ENCODE data around the gene IL22.

The IL22 gene, protein sequence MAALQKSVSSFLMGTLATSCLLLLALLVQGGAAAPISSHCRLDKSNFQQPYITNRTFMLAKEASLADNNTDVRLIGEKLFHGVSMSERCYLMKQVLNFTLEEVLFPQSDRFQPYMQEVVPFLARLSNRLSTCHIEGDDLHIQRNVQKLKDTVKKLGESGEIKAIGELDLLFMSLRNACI

DNA sequence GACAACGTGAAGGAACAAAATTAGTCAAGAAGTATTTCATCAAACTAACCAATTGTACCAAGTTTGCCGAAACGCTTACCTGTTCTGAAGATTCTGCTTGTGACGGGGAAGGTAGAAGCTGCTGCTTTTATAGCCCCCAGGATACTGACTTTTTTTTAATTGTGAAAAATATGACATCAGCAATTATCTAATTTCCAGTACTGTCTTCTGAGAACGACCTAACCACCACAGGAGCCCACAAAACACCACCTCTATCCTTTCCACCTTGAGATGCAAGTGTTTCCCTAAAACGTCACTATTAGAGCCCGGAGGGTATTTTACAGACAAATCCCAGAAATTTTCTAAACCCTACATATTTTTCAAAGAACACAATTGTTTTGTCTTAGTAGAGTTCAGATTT is at the start of gene IL22:
IL22 (minus strand) TSS at position 101 of the 400 bp plus-strand sequence. CDS start 156 bp downstream, outside the sequence.
- Mint-ChIP-seq H3K4me3 (no peak within 1 kb of the TSS), H3K27me3 (peaks cover 41% of the 10 kb centered on the region), H3K4me1 (no peaks in the 10 kb centered on the region), H3K9me3 (no peaks in the 10 kb centered on the region), H3K36me3 (no peaks in the 10 kb centered on the region), H3K27ac (no peak within 1 kb of the TSS)
- CTCF ChIA-PET: interaction anchor here (1.4 kb wide), 1 partner anchor 25 kb away, joined by 3 read pairs; no protein-coding TSS in a partner anchor
- DNase-seq: no peak

DNA sequence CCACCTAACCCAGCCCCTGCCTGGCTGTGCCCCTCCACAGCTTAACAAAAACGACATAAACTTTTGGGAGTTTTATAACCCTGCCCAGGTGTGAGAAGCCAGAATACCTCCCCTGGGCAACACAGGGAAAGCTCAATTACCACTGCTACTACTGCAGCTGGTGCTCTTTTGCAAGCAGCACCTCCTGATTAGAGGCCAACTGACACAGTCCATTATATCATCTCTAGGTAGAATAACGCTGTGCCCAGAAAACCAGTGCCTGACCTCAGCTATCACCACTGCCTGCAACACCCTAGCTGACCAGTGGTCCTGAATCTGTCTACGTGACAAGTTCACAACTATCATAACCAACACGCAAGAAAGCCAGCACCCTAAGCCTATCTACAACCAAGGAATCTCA is 44.5 kb upstream of the IL22 start:
- no peak overlapping the region for H3K27ac Mint-ChIP-seq
- no peak overlapping the region for H3K4me3 Mint-ChIP-seq
- no peak for DNase-seq
- CTCF ChIA-PET: interaction anchor here (1.2 to 1.3 kb wide), 2 partner anchors 18 to 62 kb away, joined by 3 to 4 read pairs; no protein-coding TSS in a partner anchor
- H3K27me3 Mint-ChIP-seq: no peaks in the 10 kb centered on the region
- peaks cover 57% of the 10 kb centered on the region for H3K36me3 Mint-ChIP-seq
- H3K4me1 Mint-ChIP-seq: no peaks in the 10 kb centered on the region
- peaks cover 6% of the 10 kb centered on the region for H3K9me3 Mint-ChIP-seq

DNA sequence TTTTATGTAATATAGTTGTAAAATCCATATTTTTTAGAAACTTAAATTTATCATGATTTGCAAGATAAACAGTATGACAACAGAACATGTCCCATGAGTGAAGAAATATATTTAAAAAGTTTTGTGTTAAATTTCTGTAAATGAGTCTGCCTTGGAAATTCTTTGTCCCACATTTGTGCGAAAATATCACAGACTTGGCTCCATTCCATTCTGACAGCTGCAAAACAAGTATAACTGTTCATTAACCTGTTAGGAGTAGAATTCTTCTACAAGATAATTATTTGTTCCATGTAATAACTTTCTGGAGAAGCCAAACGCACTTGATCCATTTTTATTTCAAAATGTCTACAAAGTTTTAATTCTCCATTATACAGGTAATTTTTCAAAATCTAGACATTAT is 40.8 kb upstream of the IL22 start:
- no peak overlapping the region for H3K4me3 Mint-ChIP-seq
- CTCF ChIA-PET: no interaction called here
- H3K27ac Mint-ChIP-seq: no peak overlapping the region
- DNase-seq: no peak
- peaks cover 28% of the 10 kb centered on the region for H3K36me3 Mint-ChIP-seq
- no peaks in the 10 kb centered on the region for H3K27me3 Mint-ChIP-seq
- peaks cover 2% of the 10 kb centered on the region for H3K9me3 Mint-ChIP-seq
- peaks cover 20% of the 10 kb centered on the region for H3K4me1 Mint-ChIP-seq

DNA sequence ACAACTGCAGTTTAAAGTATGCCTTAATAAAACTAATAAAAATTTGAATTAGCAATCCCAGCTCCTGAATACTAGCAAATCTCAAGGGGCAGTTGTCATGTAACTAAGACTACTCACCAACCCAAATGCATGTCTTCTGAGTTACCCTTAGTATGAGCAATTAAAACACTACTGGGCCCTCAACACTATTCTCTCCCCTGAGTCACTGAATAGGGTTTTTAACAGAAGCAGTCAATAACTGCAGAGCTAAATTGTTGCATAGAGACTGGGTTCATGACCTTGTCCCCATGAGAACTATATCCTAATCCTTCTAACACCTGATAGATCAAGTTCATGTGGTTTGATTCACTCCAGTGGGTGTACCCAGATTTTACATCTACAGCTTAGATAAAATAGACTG is 39.9 kb upstream of the IL22 start:
- no peak overlapping the region for H3K4me3 Mint-ChIP-seq
- CTCF ChIA-PET: interaction anchor here (1.1 kb wide), 1 partner anchor 23 kb away, joined by 4 read pairs; no protein-coding TSS in a partner anchor
- H3K9me3 Mint-ChIP-seq: peaks cover 3% of the 10 kb centered on the region
- peaks cover 24% of the 10 kb centered on the region for H3K36me3 Mint-ChIP-seq
- DNase-seq: no peak
- H3K27me3 Mint-ChIP-seq: no peaks in the 10 kb centered on the region
- no peak overlapping the region for H3K27ac Mint-ChIP-seq
- H3K4me1 Mint-ChIP-seq: peaks cover 27% of the 10 kb centered on the region

DNA sequence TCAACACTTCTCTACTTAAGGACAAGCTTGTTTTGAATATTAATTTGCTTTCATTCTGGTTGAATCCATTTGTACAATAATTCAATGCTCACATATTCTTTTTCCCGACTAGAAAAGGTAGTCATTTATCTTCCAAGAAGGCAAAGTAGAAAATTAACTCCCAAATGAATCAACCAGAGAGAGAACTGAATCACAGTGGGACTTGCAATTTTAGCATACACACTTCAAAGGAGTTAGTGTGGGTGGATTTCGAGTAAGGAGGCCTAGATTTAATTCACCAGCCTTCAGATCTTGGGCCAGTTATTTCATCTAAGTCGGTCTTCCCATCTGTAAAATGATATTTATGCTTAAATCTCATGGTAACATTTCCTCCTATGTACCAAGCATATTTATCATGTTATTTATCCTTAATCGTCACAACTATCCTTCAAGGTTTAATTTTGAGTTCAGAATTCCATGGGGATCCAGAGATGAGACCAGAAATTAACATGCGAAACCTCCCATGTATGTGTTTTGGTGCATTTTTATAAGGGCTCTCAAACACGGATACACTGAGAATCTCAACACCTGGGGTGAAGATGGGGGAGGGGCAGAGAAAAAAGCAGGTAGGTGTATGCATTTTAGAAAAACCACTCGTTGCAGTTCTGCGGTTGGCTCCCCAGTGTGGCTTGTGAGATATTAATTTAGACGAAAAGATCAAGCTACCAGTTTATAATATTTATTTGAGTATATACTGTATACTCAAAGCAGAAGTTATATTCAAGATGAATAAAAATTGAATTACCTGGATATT is 38.9 kb upstream of the IL22 start:
- CTCF ChIA-PET: interaction anchor here (0.8 to 1.8 kb wide), 4 partner anchors 53 to 440 kb away, joined by 3 to 7 read pairs (median 3); no protein-coding TSS in a partner anchor
- DNase-seq: no peak
- no peak overlapping the region for H3K4me3 Mint-ChIP-seq
- no peaks in the 10 kb centered on the region for H3K27me3 Mint-ChIP-seq
- peaks cover 4% of the 10 kb centered on the region for H3K9me3 Mint-ChIP-seq
- H3K27ac Mint-ChIP-seq: no peak overlapping the region
- peaks cover 31% of the 10 kb centered on the region for H3K4me1 Mint-ChIP-seq
- H3K36me3 Mint-ChIP-seq: peaks cover 21% of the 10 kb centered on the region

DNA sequence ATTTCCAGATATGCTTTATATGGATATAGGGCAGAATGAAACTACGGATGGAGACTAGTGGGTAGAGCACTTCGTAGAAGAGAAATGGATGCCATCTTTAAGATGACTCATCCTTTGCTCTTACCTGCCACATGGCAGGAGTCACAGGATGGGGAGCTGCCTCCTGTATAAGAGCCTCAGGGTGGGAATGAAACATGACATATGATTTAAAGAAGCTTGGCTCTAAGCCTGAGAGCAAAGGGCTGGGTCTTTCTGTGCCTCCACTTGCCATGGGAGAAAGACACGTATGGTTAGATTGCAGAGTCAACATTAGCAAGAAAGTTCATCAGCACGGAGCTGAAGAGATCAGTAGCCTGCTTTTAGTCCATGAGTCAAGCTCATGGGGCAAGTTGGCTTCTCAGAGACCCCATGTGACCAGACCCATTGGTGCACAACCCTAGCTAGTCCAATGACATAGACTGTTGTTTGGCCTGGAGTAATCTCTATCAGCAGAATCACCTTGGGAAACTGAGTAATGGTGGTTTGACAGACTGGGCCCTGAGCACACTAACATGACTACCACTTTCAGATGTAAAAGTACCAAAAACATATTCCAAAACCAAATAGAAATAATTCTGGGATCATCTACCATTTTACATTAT is 38.1 kb upstream of the IL22 start:
- CTCF ChIA-PET: interaction anchor here (0.8 to 1.8 kb wide), 6 partner anchors 25 to 441 kb away, joined by 3 to 7 read pairs (median 3); no protein-coding TSS in a partner anchor
- no peak overlapping the region for H3K4me3 Mint-ChIP-seq
- H3K27ac Mint-ChIP-seq: no peak overlapping the region
- peaks cover 31% of the 10 kb centered on the region for H3K4me1 Mint-ChIP-seq
- H3K9me3 Mint-ChIP-seq: peaks cover 4% of the 10 kb centered on the region
- H3K27me3 Mint-ChIP-seq: no peaks in the 10 kb centered on the region
- no peak for DNase-seq
- peaks cover 17% of the 10 kb centered on the region for H3K36me3 Mint-ChIP-seq

DNA sequence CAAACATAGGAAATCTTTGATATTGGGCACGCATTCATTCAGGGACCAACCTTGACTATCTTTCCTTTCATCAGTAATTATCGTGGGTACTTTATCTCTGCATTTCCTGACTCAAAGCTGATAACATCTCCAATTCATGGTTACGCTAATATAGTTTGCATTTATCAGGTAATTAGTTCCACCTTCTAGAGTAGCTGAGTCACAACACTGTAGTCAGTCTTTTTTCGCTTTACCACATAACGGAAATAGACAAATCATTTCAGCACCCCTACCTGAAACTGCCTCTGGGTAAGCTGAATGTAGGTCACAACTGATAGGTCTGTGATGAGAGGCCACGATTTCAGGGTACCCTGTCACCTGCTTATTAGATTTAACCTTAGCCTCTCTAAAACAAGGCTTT is 36.7 kb upstream of the IL22 start:
- peaks cover 15% of the 10 kb centered on the region for H3K36me3 Mint-ChIP-seq
- peaks cover 31% of the 10 kb centered on the region for H3K4me1 Mint-ChIP-seq
- peaks cover 4% of the 10 kb centered on the region for H3K9me3 Mint-ChIP-seq
- peak; percentile 48 for DNase-seq
- no peak overlapping the region for H3K4me3 Mint-ChIP-seq
- H3K27me3 Mint-ChIP-seq: peaks cover 7% of the 10 kb centered on the region
- CTCF ChIA-PET: interaction anchor here (0.6 to 1.2 kb wide), 4 partner anchors 23 to 249 kb away, joined by 3 to 7 read pairs (median 4); no protein-coding TSS in a partner anchor
- peak overlapping the region; percentile 35 for H3K27ac Mint-ChIP-seq

DNA sequence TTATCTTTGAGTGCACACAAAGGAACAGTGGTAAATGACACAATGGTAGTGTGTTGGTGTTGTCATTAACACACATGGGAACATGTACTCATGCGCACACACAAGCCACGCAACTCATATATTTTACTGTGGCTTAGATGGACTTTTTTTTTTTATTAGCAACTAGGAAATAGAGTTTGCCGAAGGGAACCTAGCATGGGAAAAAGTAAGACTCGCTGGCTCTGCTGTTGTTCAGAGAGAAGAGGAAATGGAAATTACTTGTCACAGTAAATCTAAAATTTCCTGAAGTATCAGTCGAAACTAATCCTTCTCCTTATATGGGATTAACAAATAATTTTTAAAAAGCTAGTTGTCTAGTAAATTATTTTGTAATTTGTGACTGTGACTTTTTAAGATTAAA is 33.7 kb upstream of the IL22 start:
- CTCF ChIA-PET: no interaction called here

DNA sequence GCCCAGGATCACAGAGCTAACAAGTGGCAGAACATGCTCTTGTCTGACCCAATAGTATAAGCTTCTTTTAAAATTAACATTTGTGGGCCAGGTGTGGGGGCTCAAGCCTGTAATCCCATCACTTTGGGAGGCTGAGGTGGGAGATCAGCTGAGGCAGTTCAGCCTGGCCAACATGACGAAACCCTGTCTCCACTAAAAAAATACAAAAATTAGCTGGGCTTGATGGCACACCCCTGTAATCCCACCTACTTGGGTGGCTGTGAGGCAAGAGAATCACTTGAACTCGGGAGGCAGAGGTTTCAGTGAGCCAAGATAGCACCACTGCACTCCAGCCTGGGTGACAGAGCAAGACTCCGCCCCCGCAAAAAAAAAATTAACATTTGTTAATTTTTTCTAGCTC is 33.0 kb upstream of the IL22 start:
- H3K4me3 Mint-ChIP-seq: no peak overlapping the region
- H3K36me3 Mint-ChIP-seq: peaks cover 5% of the 10 kb centered on the region
- H3K27ac Mint-ChIP-seq: no peak overlapping the region
- no peak for DNase-seq
- CTCF ChIA-PET: no interaction called here
- peaks cover 18% of the 10 kb centered on the region for H3K27me3 Mint-ChIP-seq
- peaks cover 4% of the 10 kb centered on the region for H3K9me3 Mint-ChIP-seq
- peaks cover 29% of the 10 kb centered on the region for H3K4me1 Mint-ChIP-seq

More for the DNA sequence above, 33.7 kb upstream of the IL22 start:
- no peak for DNase-seq
- peaks cover 31% of the 10 kb centered on the region for H3K4me1 Mint-ChIP-seq
- H3K27ac Mint-ChIP-seq: no peak overlapping the region
- peaks cover 4% of the 10 kb centered on the region for H3K9me3 Mint-ChIP-seq
- H3K27me3 Mint-ChIP-seq: peaks cover 18% of the 10 kb centered on the region
- H3K36me3 Mint-ChIP-seq: peaks cover 6% of the 10 kb centered on the region
- no peak overlapping the region for H3K4me3 Mint-ChIP-seq

DNA sequence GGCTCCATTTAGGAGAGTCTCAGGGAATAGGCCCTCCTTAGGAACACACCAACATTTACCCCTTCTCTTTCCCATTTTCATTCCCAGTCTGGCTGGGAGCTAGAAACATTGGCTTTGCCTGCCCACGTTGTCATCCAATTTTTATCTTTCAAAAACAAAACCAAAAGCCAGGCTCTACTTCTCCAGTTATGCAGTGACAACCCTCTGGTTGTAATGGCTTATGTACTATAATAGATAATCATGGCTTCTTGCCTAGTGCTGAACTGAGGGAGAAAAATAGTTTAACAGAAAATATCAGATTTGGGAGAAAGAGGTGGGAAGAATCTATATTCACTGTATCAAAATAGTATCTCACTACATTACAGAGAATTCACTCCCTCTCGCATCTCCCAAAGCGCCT is 32.1 kb upstream of the IL22 start:
- no peak for DNase-seq
- Mint-ChIP-seq H3K4me1 (peaks cover 21% of the 10 kb centered on the region), H3K27me3 (peaks cover 18% of the 10 kb centered on the region), H3K27ac (no peak overlapping the region), H3K9me3 (peaks cover 4% of the 10 kb centered on the region), H3K36me3 (peaks cover 5% of the 10 kb centered on the region), H3K4me3 (no peak overlapping the region)
- CTCF ChIA-PET: no interaction called here

DNA sequence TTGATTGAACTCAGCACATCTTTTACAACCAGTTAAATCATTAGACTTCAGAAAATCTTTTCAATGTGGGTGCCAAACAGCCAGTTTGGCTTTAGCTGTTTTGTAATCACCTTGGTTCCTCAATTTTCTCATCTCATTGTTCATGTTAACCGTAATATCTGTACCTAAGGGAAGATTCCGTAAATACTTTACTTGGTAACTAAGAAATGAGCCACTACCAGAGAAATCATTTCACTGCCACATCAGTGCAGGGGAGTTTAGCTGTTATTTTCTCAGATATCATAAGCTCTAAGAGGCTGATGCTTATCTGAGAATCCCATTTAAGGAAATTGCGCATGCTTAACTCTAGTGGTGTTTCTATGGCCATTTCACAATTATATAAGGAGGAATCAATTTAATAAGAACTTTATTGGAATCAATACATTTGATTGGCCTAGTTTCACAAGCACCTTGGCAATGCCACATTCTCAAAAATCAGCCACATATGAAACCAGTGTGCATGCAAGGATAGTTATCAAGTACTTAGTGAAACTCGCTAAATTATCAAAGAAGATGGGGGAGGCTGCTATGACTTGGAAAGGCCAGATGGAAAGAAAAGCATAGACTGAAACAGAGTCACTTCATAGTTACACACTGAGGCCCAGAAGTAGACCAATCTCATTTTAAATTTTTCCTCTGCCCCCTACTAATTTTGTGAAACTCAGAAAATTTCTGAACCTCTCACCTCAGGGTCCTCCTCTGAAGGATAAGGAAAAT is 28.1 kb upstream of the IL22 start:
- Mint-ChIP-seq H3K36me3 (no peaks in the 10 kb centered on the region), H3K27ac (no peak overlapping the region), H3K4me1 (peaks cover 21% of the 10 kb centered on the region), H3K27me3 (peaks cover 18% of the 10 kb centered on the region), H3K9me3 (no peaks in the 10 kb centered on the region), H3K4me3 (no peak overlapping the region)
- DNase-seq: no peak
- CTCF ChIA-PET: no interaction called here

DNA sequence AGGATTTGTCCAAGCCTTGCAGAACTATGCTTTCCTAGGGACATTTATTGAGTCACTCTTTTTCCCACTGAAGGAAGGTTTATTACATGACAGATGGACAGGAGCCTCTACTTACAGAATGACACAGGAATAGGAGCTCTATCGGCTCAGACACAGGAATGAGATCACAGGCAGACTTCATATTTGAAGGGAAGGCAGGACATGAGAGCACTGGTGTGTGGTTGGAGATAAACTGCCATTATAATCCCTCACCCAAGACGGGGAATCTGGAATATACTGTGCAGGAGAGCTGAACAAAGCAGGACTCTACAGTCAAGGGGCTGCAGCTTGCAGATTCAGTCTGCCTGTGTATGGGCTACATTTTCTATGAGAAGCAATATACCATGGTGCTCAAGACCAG is 26.8 kb upstream of the IL22 start:
- DNase-seq: no peak
- Mint-ChIP-seq H3K36me3 (no peaks in the 10 kb centered on the region), H3K27me3 (peaks cover 12% of the 10 kb centered on the region), H3K27ac (no peak overlapping the region), H3K9me3 (no peaks in the 10 kb centered on the region), H3K4me3 (no peak overlapping the region), H3K4me1 (peaks cover 26% of the 10 kb centered on the region)
- CTCF ChIA-PET: interaction anchor here (0.7 kb wide), 1 partner anchor 36 kb away, joined by 3 read pairs; no protein-coding TSS in a partner anchor

DNA sequence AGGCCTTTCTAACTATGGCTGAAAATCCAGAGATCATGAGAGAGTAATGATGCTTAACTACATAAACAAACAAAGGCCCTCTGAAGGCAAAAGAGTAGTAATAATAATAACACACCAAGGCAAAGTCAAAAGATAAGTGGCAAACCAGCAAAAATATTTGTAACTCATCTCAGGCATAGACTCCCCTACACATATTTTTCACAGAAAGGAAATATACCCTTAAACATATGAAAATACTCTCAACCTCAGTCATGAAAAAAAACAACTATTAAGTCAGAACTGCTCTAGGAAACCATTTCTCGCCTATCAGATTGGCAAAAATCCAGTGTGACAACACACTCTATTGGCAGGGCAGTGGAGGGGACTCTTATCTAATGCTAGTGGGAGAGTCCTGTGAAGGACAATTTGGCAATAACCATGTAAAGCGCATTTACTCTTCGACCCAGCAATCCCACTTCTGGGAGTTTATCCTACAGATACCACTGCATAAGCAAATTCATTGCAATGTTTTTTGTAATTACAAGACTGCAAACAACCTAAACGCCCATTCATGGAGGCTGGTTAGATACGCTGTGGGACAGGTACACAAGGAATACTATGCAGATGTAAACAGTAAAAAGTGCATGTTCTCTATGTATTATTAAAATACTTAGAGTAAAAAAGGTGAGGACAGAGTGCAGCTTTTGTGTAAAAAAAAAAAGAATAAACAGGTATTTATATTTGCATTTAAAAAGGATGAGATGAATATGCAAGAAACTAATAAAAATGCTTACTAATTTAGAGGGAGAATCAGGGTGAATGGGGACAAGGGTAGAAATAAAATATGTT is 26.0 kb upstream of the IL22 start:
- no peak overlapping the region for H3K4me3 Mint-ChIP-seq
- peaks cover 6% of the 10 kb centered on the region for H3K27me3 Mint-ChIP-seq
- DNase-seq: no peak
- CTCF ChIA-PET: interaction anchor here (0.7 kb wide), 1 partner anchor 37 kb away, joined by 3 read pairs; no protein-coding TSS in a partner anchor
- H3K9me3 Mint-ChIP-seq: no peaks in the 10 kb centered on the region
- H3K4me1 Mint-ChIP-seq: peaks cover 26% of the 10 kb centered on the region
- no peak overlapping the region for H3K27ac Mint-ChIP-seq
- H3K36me3 Mint-ChIP-seq: no peaks in the 10 kb centered on the region

Measured in activated naive CD4-positive, alpha-beta T cell treated with anti-CD3 and anti-CD28 coated beads, Interleukin-2, amount 10 ng/mL, durations not matched to agents 7 days and 5 days (primary cell).